Right atrium auricular region (tissue), 2 donors: ENCODE measurements around the gene CALU. TPM values are rescaled to one million over a fixed set of nuclear protein-coding genes. Genes with fewer than 3 reads are reported as not detected.

Source experiments
- DNase-seq: peaks from one replicate; pipeline ENCODE4 v3.0.0-alpha.2; 2019; ENCODE audit warnings: low spot score
- H3K27ac ChIP-seq, 2 donors: fragments of 200-600 bp; sonication (generic); 1 replicate in 1 of 2; 2 replicates in 1 of 2; pipeline ENCODE4 v1.5.1; 2016 to 2019
- H3K27me3 ChIP-seq, 2 donors: fragments of 200-600 bp; sonication (generic); one replicate each; pipeline versions ENCODE4 v1.5.1 to v1.6.0; 2017 to 2019
- H3K36me3 ChIP-seq: fragments of 200-600 bp; sonication (generic); one replicate; pipeline ENCODE4 v1.5.1; 2016
- H3K4me1 ChIP-seq, 2 donors: fragments of 200-600 bp; sonication (generic); one replicate each; pipeline versions ENCODE4 v1.5.1 to v1.6.0; 2017 to 2019
- H3K4me3 ChIP-seq, 2 donors: fragments of 200-600 bp; sonication (generic); 1 replicate in 1 of 2; 2 replicates in 1 of 2; pipeline ENCODE4 v1.5.1; 2017 to 2019; ENCODE audit warnings: mild to moderate bottlenecking in 1 of 2, moderate library complexity in 1 of 2
- H3K9me3 ChIP-seq, 2 donors: fragments of 200-600 bp; sonication (generic); one replicate each; pipeline ENCODE4 v1.5.1; 2019
- CTCF ChIP-seq, 2 donors: fragments of 200-600 bp; sonication (generic); IDR thresholded peaks; one replicate each; pipeline ENCODE4 v1.5.1; 2019; ENCODE audit warnings: antibody characterized with exemption in 2 of 2
- total RNA-seq, 2 donors: library from RNA; depleted of rRNA; stranded (reverse); fragments of >200 nt; gene quantifications; one replicate each; pipeline ENCODE4 v1.1.0, GENCODE V29; 2016

The CALU gene
- total RNA-seq, 2 donors from 2014 or later, result 190 to 286 TPM

DNA sequence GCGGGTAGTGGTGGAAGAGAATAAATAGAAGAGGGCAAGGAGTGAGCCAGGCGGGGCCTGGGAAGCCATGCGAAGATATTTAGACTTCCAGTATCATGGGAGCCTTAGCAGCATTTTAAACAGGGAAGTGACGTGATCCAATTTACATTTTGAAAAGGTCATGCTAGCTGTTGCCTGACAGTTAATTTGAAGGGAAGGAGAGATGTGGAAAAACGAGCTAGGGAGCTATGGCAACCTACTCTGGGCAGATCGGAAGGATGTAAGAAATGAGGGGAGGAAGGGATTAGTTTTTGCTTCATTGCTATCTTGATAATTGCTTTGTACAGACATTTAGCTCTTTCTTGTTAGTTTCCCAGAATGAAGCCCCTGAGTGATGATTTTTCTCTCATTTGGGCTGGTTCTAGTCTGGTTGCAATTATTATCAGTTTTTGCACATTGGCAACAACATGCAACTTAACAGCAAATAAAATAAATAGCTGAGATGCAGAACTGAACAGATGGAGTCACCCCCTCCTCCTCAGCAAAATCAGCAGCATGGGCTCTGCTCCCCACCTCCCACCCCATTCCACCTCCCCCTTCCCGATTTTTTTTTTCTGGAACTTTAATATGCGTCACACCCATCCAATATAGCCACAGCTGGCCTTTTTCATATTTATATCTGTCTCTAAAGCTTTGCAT lies 13.0 kb upstream of the CALU start:
- H3K36me3 ChIP-seq, result no peaks in the 10 kb centered on the region
- no peaks in the 10 kb centered on the region for H3K27me3 ChIP-seq
- no peak for TF ChIP-seq CTCF (IDR thresholded peaks at IDR 0.05)
- H3K9me3 ChIP-seq, result no peaks in the 10 kb centered on the region
- H3K4me3 ChIP-seq, result no peak overlapping the region
- DNase-seq, result no peak
- H3K27ac ChIP-seq, result no peak overlapping the region
- H3K4me1 ChIP-seq, result no peaks in the 10 kb centered on the region

DNA sequence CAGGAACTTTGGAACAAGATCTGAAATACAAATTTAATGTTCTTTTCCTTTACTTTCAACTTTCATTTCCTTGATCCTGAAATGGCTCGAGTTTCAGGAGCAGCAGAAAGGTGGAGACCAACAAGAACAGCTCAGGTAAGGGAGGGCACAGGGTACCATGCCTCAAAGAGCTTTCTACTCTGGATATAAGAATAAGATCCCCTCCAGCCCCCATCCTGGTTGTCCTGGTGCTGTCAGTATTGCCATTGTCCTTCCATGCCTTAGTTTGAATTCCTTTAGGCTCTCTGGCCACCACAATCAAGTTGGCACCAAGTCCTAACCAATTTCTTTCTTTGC lies 12.5 kb upstream of the CALU start:
- Histone ChIP-seq H3K4me1 (no peaks in the 10 kb centered on the region), H3K36me3 (no peaks in the 10 kb centered on the region), H3K27ac (no peak overlapping the region), H3K27me3 (no peaks in the 10 kb centered on the region), H3K9me3 (no peaks in the 10 kb centered on the region), H3K4me3 (no peak overlapping the region)
- no peak for TF ChIP-seq CTCF (IDR thresholded peaks at IDR 0.05)
- DNase-seq, result no peak

DNA sequence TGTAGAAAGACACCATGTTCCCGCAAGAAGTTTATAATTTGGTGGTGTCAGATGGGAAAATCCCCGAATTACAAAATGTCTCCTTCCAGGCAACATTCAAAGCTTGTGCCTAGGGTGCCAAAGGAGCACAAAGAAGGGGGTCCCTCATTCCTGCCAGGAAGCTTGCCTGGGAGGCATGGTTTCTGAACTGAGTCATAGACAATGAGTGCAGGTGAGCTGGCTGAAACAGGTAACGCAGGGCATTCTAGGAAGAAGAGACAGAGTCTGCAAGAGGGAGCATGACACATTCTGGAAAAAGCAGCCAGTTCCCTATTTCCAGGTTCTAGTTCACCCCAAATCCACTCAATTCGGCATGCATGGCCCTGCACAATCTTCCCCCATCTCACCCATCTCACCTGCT lies 11.9 kb upstream of the CALU start:
- no peak overlapping the region for H3K4me3 ChIP-seq
- no peaks in the 10 kb centered on the region for H3K9me3 ChIP-seq
- H3K36me3 ChIP-seq, result no peaks in the 10 kb centered on the region
- DNase-seq, result no peak
- no peak overlapping the region for H3K27ac ChIP-seq
- no peaks in the 10 kb centered on the region for H3K27me3 ChIP-seq
- no peak for TF ChIP-seq CTCF (IDR thresholded peaks at IDR 0.05)
- H3K4me1 ChIP-seq, result no peaks in the 10 kb centered on the region

GRCh38 chr7:128728598-128728997 lies 10.6 kb upstream of the CALU start:
- Histone ChIP-seq H3K9me3 (no peaks in the 10 kb centered on the region), H3K4me1 (no peaks in the 10 kb centered on the region), H3K27me3 (no peaks in the 10 kb centered on the region), H3K36me3 (no peaks in the 10 kb centered on the region), H3K27ac (no peak overlapping the region), H3K4me3 (no peak overlapping the region)
- DNase-seq, result no peak
- TF ChIP-seq CTCF (IDR thresholded peaks at IDR 0.05), result no peak

- TF ChIP-seq CTCF (IDR thresholded peaks at IDR 0.05), result no peak
- Histone ChIP-seq H3K27me3 (no peaks in the 10 kb centered on the region), H3K36me3 (no peaks in the 10 kb centered on the region), H3K4me1 (no peaks in the 10 kb centered on the region), H3K4me3 (no peak overlapping the region), H3K27ac (no peak overlapping the region), H3K9me3 (no peaks in the 10 kb centered on the region)
- no peak for DNase-seq
These were observed 9.7 kb upstream of the CALU start for GRCh38 chr7:128729494-128729893.

- no peak for DNase-seq
- Histone ChIP-seq H3K27me3 (no peaks in the 10 kb centered on the region), H3K4me1 (no peaks in the 10 kb centered on the region), H3K4me3 (no peak overlapping the region), H3K27ac (no peak overlapping the region), H3K9me3 (no peaks in the 10 kb centered on the region), H3K36me3 (no peaks in the 10 kb centered on the region)
- TF ChIP-seq CTCF (IDR thresholded peaks at IDR 0.05), result no peak
These were observed 8.0 kb upstream of the CALU start for GRCh38 chr7:128731184-128731583.
